SK-N-MC (cell line): Measurements from ENCODE around the gene KCTD4.

Source experiments
- DNase-seq: peaks from one replicate; pipeline ENCODE4 v3.0.0-alpha.2; 2011; ENCODE audit warnings: low read depth, low spot score
- H3K27ac ChIP-seq: fragments of 200-600 bp; sonication (generic); 2 replicates; pipeline ENCODE4 v1.5.1; 2016; ENCODE audit warnings: mixed run types
- H3K36me3 ChIP-seq: fragments of 200-600 bp; sonication (generic); 2 replicates; pipeline ENCODE4 v1.6.1; 2017; ENCODE audit warnings: antibody characterized with exemption, low read length, mixed read lengths; ENCODE audit not compliant: insufficient read depth
- H3K4me3 ChIP-seq: fragments of 200-600 bp; sonication (generic); 2 replicates; pipeline ENCODE4 v1.5.1; 2016
- H3K9ac ChIP-seq: fragments of 200-600 bp; sonication (generic); 2 replicates; pipeline ENCODE4 v1.8.0; 2017; ENCODE audit warnings: mixed run types, mixed read lengths; ENCODE audit not compliant: insufficient read length
- H3K9me3 ChIP-seq: fragments of 200-600 bp; sonication (generic); 2 replicates; pipeline ENCODE4 v1.6.1; 2017; ENCODE audit warnings: low read depth, mild to moderate bottlenecking, antibody characterized with exemption, low read length, moderate library complexity, mixed read lengths
- EZH2 ChIP-seq: fragments of 200-600 bp; sonication (generic); IDR thresholded peaks from one replicate; pipeline ENCODE4 v1.6.1; 2017; ENCODE audit warnings: antibody characterized with exemption
- FOXP2 ChIP-seq: optimal IDR thresholded peaks from 2 replicates; pipeline ENCODE3; 2011; ENCODE audit warnings: mild to moderate bottlenecking, moderate library complexity; ENCODE audit not compliant: insufficient read depth; ENCODE audit errors: extremely low read length, control extremely low read depth
- POLR2AphosphoS5 ChIP-seq: IDR thresholded peaks from 2 replicates; pipeline ENCODE4 v1.6.1; 2012; ENCODE audit warnings: mild to moderate bottlenecking, low read depth, low read length, borderline replicate concordance

KCTD4 gene

DNA sequence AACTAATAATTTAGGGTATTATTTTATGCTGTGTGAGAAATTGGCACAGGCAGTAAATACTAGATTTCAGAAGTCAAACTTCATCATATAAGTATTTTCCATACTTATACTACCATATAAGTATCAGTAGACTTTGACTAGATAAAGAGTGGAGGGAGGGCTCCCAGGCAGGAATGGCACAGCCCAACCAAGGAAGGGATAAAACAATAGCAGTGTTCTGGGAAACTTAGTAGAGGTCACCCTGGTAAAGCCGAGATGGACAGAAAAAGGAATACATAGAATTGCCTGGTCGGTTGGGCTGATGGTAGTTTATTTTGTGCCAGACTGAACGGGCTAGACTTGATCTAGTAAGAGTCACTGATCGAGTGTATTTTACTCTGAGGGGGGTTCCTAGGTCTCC is 19.6 kb upstream of the KCTD4 start:
- Histone ChIP-seq H3K4me3 (no peak overlapping the region), H3K27ac (no peak overlapping the region)

DNA sequence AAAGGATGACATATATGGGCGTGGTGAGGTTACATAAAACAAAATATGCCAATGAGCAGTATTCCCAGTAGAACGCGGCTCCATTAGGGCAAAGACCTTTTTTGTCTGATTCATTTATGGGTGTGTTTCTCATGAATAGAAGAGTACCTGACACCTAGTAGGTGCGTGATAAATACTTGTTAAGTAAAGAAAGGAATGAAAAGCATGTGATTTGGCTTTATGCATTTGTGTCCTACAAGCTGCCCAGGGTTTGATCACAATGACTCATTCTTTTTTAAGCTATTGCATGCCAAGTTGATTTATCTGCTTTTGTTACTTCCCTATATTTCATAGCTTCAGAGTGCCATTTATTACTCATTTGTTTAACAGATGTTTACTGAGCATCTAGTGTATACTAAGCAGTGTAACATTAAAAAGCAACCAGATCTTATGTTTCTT is 19.1 kb upstream of the KCTD4 start:
- no peaks in the 10 kb centered on the region for H3K36me3 ChIP-seq
- no peak overlapping the region for H3K27ac ChIP-seq
- TF ChIP-seq POLR2AphosphoS5 (no peak), EZH2 (no peak), FOXP2 (no peak)
- DNase-seq, result no peak
- no peak overlapping the region for H3K9ac ChIP-seq
- no peaks in the 10 kb centered on the region for H3K9me3 ChIP-seq
- no peak overlapping the region for H3K4me3 ChIP-seq

More for the DNA sequence above, 19.6 kb upstream of the KCTD4 start:
- no peak for TF ChIP-seq POLR2AphosphoS5
- no peak for TF ChIP-seq EZH2
- Histone ChIP-seq H3K9me3 (no peaks in the 10 kb centered on the region), H3K9ac (no peak overlapping the region), H3K36me3 (no peaks in the 10 kb centered on the region)
- no peak for DNase-seq

DNA sequence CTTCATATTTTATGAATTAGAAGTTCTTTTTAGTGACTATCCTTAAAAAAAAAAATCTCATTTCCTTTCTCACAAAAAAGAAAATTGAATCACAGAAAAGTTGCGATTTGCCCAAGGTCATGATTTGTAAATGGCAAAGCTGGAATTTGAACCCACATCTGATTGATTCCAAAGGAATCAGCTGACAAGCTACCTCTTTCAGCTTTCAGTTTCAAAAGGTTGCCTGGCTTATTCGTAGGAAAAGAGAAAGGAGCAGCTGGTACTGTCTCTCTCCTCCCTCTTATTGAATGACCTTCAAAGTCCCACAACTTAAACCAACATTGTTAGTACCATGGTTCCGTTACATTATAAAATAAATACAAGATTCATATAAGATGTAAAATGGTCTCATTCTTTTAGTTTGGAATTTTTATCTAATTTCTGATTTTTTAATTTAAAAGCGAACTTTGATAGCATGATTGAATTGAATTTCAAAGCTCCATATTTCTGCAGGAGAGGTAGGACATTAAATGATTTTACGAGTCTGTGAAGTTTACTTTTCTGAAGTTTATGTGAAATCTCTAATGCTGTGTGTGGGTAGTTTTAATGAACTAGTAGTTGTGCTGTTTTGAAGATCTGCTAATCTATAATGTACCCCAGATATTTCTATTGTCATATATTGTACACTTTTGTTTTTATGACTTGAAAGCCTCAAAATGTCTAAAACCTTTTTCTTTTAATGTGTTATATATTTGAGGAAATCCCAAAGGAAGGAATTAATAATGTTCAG is 18.5 kb upstream of the KCTD4 start:
- H3K9me3 ChIP-seq, result no peaks in the 10 kb centered on the region
- no peak overlapping the region for H3K9ac ChIP-seq
- no peak overlapping the region for H3K27ac ChIP-seq
- no peak for DNase-seq
- TF ChIP-seq POLR2AphosphoS5 (no peak), EZH2 (no peak), FOXP2 (no peak)
- no peak overlapping the region for H3K4me3 ChIP-seq
- H3K36me3 ChIP-seq, result no peaks in the 10 kb centered on the region

DNA sequence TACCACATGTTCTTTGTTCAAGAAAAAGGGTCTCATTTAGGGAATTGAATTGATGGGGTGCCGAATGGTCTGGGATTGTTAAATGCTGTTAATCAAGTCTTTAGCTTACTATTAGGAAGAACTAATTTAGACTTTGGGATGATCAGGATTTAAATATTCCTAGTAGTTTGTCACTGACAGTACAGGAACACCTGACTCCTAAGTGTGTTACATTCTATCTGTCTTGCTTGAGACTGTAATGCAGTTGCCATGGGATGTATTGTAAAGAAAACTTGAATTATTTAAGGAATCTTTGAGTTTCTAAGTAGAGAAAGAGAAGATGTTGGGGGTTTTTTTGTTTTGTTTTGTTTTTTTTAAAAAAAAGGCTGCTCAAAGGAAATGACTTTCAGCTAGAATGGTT is 17.8 kb upstream of the KCTD4 start:
- Histone ChIP-seq H3K4me3 (no peak overlapping the region), H3K36me3 (no peaks in the 10 kb centered on the region), H3K9me3 (no peaks in the 10 kb centered on the region), H3K27ac (no peak overlapping the region), H3K9ac (no peak overlapping the region)
- DNase-seq, result no peak
- TF ChIP-seq POLR2AphosphoS5 (no peak), EZH2 (no peak), FOXP2 (no peak)

DNA sequence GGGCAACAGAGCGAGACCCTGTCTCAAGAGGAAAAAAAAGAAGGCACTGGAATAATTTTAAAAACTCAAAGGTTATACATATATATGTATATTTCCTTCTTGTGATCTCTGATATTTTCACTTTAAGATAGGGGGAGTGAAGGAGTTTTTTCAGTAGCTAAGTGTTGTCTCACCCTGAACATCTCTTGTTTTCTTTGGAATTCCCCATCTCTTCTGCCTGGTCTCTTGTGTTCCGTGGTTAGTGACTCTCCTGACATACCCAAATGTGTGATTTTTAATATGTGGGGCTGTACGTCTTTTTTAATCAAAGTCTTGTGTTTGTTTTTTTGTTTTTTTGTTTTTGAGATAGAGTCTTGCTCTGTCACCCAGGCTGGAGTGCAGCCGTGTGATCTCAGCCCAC is 15.3 kb upstream of the KCTD4 start:
- Histone ChIP-seq H3K4me3 (no peak overlapping the region), H3K27ac (no peak overlapping the region), H3K9me3 (no peaks in the 10 kb centered on the region), H3K9ac (no peak overlapping the region), H3K36me3 (no peaks in the 10 kb centered on the region)
- no peak for DNase-seq
- no peak for TF ChIP-seq POLR2AphosphoS5

DNA sequence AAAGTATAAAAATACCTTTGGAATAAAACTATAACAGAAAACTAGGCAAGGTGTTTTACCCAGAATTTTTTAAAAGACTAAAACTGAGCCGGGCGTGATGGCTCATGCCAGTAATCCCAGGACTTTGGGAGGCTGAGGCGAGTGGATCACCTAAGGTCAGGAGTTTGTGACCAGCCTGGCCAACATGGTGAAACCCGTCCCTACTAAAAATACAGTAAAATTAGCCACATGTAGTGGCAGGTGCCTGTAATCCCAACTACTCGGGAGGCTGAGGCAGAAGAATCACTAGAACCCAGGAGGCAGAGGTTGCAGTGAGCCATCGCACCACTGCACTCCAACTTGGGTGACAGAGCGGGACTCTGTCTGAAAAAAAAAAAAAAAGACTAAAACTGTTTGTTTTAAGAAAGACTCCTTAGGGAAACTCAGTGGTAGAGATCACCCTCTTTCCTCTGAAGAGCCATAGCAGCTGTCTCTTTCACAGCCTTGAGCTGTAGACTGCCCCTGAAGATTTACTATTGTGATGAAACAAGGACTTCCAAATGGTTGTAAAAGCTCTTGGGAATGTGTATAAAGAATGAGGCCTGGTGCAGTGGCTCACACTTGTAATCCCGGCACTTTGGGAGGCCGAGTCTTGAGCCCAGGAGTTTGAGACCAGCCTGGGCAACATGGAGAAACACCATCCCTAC is 14.7 kb upstream of the KCTD4 start:
- Histone ChIP-seq H3K4me3 (no peak overlapping the region), H3K9ac (no peak overlapping the region), H3K9me3 (no peaks in the 10 kb centered on the region), H3K36me3 (peaks cover 3% of the 10 kb centered on the region), H3K27ac (no peak overlapping the region)
- DNase-seq, result no peak
- TF ChIP-seq FOXP2 (no peak), POLR2AphosphoS5 (no peak), EZH2 (no peak)

DNA sequence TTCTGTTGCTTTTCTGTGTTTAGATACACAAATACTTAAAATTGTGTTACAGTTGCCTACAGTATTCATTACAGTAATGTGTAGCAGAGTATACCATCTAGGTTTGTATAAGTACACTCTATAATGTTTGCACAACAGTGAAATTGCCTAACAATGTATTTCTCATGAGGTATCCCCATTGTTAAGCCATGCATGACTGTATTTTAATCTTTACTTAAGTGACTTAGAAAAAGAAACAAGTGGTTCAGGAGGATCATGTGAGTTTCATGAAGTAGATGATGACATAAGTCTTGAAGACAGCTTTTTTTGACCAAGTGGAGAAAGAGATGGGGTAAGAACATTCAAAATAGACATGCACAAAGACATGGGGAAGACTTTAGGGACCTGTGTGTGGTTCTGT is 8.4 kb upstream of the KCTD4 start:
- TF ChIP-seq POLR2AphosphoS5 (no peak), EZH2 (no peak), FOXP2 (no peak)
- Histone ChIP-seq H3K9me3 (no peaks in the 10 kb centered on the region), H3K4me3 (no peak overlapping the region), H3K27ac (0 out of 2 replicates have a peak overlapping the region, but pooled peaks have one; percentile 28), H3K9ac (no peak overlapping the region), H3K36me3 (peaks cover 8% of the 10 kb centered on the region)
- no peak for DNase-seq

DNA sequence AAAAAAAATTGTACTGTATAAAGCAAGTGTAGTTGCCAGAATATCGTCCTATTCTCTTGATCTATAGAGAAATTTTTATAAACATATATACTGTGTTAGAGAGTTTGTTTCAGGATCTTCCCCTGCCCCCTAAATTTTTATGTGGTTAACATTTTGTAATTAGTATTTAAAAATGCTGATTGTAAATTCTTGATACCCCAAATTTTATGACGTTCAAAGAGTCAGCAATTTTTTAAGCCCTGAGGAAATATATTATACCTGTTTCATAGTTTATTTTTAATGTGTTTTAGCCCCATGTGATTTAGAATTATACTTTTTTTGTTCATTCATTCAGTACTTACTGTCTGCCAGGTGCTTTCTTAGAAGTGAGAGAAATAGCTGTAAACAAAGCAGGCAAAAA is 7.3 kb upstream of the KCTD4 start:
- peaks cover 8% of the 10 kb centered on the region for H3K36me3 ChIP-seq
- no peaks in the 10 kb centered on the region for H3K9me3 ChIP-seq
- DNase-seq, result no peak
- H3K4me3 ChIP-seq, result no peak overlapping the region
- TF ChIP-seq EZH2 (no peak), POLR2AphosphoS5 (no peak), FOXP2 (no peak)
- H3K9ac ChIP-seq, result no peak overlapping the region
- H3K27ac ChIP-seq, result peak overlapping the region; percentile 44; the same call in 1 of the 2 replicates
